Tibial nerve (tissue), 4 donors: ENCODE measurements around the gene CLEC16A.

ENCODE experiments used
- EP300 ChIP-seq, 2 donors: sonication (generic); formaldehyde crosslinking; IDR thresholded peaks; one replicate each; pipeline ENCODE4 v1.6.1; 2017; ENCODE audit warnings: antibody characterized with exemption in 2 of 2, mild to moderate bottlenecking in 1 of 2
- POLR2A ChIP-seq, 2 donors: fragments of 450-650 bp; IDR thresholded peaks; one replicate each; pipeline ENCODE4 v1.6.1; 2017; ENCODE audit warnings: antibody characterized with exemption in 2 of 2, mild to moderate bottlenecking in 2 of 2, moderate library complexity in 2 of 2
- TF ChIP-seq, protein P1 (sequence below), 5 experiments: fragments of 200-600 bp in 3 of 5; fragments of 450-650 bp in 2 of 5; sonication (generic) in 3 of 5; IDR thresholded peaks; one replicate each; pipeline ENCODE4 v1.5.1; 2016 to 2019; ENCODE audit warnings: antibody characterized with exemption in 5 of 5, mild to moderate bottlenecking in 3 of 5, moderate library complexity in 2 of 5

DNA sequence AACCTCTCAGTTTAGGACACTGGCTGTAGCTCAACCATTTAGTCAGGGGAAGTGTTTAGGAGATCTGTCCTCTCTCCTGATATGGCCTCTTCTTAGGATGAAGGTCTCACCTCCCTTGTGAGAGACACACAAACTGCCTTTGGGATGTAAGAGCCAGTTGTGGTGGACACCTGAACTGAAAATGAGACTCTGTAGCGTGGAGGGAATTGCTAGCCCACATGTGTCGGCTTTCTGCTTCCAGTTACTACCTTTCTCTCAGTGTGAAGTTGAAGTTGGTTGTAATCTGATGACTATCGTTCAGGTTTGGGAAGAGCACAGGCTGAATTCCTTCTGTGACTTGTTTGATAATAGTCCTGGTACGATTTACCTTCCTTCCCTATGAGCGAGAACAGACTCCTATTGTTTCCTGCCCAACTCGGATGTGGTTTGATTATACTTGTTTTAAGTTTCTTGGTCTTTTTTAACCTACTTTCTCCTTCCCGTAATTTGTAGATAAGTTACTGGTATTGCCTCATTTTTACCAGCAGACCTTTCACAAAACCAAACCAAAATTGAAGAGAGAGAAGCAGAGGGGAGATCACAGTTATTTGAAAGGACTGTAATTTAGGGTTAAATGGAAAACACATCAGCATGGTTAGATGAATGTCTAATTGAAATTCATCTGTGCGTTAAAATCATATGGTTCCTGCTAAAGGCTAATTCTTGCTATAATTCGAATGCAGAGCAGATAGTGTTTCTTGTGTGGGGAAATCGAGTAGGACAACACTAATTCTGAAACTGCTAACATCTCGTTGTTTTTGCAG lies 43.2 kb downstream of the CLEC16A start:
- no peak for TF ChIP-seq POLR2A (IDR thresholded peaks at IDR 0.05)
- TF ChIP-seq, protein P1, sequence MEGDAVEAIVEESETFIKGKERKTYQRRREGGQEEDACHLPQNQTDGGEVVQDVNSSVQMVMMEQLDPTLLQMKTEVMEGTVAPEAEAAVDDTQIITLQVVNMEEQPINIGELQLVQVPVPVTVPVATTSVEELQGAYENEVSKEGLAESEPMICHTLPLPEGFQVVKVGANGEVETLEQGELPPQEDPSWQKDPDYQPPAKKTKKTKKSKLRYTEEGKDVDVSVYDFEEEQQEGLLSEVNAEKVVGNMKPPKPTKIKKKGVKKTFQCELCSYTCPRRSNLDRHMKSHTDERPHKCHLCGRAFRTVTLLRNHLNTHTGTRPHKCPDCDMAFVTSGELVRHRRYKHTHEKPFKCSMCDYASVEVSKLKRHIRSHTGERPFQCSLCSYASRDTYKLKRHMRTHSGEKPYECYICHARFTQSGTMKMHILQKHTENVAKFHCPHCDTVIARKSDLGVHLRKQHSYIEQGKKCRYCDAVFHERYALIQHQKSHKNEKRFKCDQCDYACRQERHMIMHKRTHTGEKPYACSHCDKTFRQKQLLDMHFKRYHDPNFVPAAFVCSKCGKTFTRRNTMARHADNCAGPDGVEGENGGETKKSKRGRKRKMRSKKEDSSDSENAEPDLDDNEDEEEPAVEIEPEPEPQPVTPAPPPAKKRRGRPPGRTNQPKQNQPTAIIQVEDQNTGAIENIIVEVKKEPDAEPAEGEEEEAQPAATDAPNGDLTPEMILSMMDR (IDR thresholded peaks at IDR 0.05), result no peak
- TF ChIP-seq EP300 (IDR thresholded peaks at IDR 0.05), result no peak
